HEK293T (cell line): ENCODE measurements around the gene ABCF3.

Source experiments
- ARNT ChIP-seq: fragments of 450-650 bp; IDR thresholded peaks from 2 replicates; pipeline ENCODE4 v1.6.1; 2017; ENCODE audit warnings: mild to moderate bottlenecking
- BHLHE40 ChIP-seq: fragments of 450-650 bp; IDR thresholded peaks from 2 replicates; pipeline ENCODE4 v1.6.1; 2016; ENCODE audit warnings: mild to moderate bottlenecking, moderate library complexity, borderline replicate concordance
- CTBP1 ChIP-seq: fragments of 450-650 bp; IDR thresholded peaks from 2 replicates; pipeline ENCODE4 v1.6.1; 2016; ENCODE audit warnings: borderline replicate concordance
- ELF4 ChIP-seq: fragments of 450-650 bp; IDR thresholded peaks from 2 replicates; pipeline ENCODE4 v1.6.1; 2017; ENCODE audit warnings: antibody characterized with exemption
- FOXA1 ChIP-seq: fragments of 450-650 bp; IDR thresholded peaks from 2 replicates; pipeline ENCODE4 v1.6.1; 2016; ENCODE audit warnings: mild to moderate bottlenecking
- FOXK2 ChIP-seq: fragments of 450-650 bp; IDR thresholded peaks from 2 replicates; pipeline ENCODE4 v1.6.1; 2016; ENCODE audit warnings: mild to moderate bottlenecking
- FOXM1 ChIP-seq: fragments of 450-650 bp; IDR thresholded peaks from 2 replicates; pipeline ENCODE4 v1.6.1; 2017; ENCODE audit warnings: mild to moderate bottlenecking, borderline replicate concordance
- HDGF ChIP-seq: fragments of 450-650 bp; IDR thresholded peaks from 2 replicates; pipeline ENCODE4 v1.6.1; 2017; ENCODE audit warnings: antibody characterized with exemption, borderline replicate concordance
- L3MBTL2 ChIP-seq: fragments of 450-650 bp; conservative IDR thresholded peaks from 2 replicates; pipeline ENCODE4 v1.6.1; 2016; ENCODE audit warnings: mild to moderate bottlenecking
- LEF1 ChIP-seq: fragments of 450-650 bp; IDR thresholded peaks from 2 replicates; pipeline ENCODE4 v1.6.1; 2017; ENCODE audit warnings: mild to moderate bottlenecking, borderline replicate concordance
- SP1 ChIP-seq: fragments of 450-650 bp; IDR thresholded peaks from 2 replicates; pipeline ENCODE4 v1.6.1; 2017
- SUZ12 ChIP-seq: fragments of 450-650 bp; IDR thresholded peaks from 2 replicates; pipeline ENCODE4 v1.6.1; 2016; ENCODE audit warnings: mild to moderate bottlenecking
- TARDBP ChIP-seq: fragments of 450-650 bp; IDR thresholded peaks from 2 replicates; pipeline ENCODE4 v1.6.1; 2016
- TF ChIP-seq, protein P1 (sequence below): fragments of 450-650 bp; IDR thresholded peaks from 2 replicates; pipeline ENCODE4 v1.6.1; 2016

DNA sequence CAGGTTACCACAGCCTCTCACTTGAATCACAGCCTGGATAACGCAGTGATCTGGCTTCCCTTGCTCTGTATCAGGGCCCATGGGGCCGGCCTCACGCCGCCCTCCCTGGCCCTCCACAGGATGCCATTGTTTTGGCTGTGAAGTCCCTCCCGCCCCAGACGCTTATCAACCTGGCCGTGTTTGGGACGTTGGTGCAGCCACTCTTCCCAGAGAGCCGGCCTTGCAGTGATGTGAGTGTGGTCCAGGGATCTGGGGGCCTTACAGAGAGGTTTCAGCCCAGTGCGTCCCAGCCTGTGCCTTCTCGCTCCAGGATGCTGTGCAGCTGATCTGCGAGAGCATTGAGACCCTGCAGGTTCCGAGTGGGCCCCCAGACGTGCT, 50.0 kb downstream of the ABCF3 start:
- TF ChIP-seq FOXA1 (no peak), BHLHE40 (no peak), HDGF (no peak), TARDBP (no peak), FOXM1 (no peak), SP1 (no peak), SUZ12 (no peak), CTBP1 (no peak), FOXK2 (no peak), ELF4 (no peak), LEF1 (no peak), ARNT (no peak), L3MBTL2 (no peak)
- TF ChIP-seq, protein P1, sequence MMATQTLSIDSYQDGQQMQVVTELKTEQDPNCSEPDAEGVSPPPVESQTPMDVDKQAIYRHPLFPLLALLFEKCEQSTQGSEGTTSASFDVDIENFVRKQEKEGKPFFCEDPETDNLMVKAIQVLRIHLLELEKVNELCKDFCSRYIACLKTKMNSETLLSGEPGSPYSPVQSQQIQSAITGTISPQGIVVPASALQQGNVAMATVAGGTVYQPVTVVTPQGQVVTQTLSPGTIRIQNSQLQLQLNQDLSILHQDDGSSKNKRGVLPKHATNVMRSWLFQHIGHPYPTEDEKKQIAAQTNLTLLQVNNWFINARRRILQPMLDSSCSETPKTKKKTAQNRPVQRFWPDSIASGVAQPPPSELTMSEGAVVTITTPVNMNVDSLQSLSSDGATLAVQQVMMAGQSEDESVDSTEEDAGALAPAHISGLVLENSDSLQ = no peak
